Activated CD8-positive, alpha-beta memory T cell treated with anti-CD3 and anti-CD28 coated beads for 24 hours (primary cell): ENCODE results near the gene ACTRT2.

ENCODE experiments used
- DNase-seq: peaks from one replicate; pipeline ENCODE4 v3.0.0-alpha.2; 2020

The ACTRT2 gene

GRCh38 chr1:3018576-3018975 lies 2.7 kb upstream of the ACTRT2 start:
- no peak for DNase-seq

- no peak for DNase-seq
These were observed 2.2 kb upstream of the ACTRT2 start for GRCh38 chr1:3019007-3019515.

- DNase-seq, result no peak
These were observed 1.7 kb upstream of the ACTRT2 start for GRCh38 chr1:3019516-3020051.

- no peak for DNase-seq
These were observed 881 bp upstream of the ACTRT2 start for GRCh38 chr1:3020263-3020909.

GRCh38 chr1:3021801-3022401 lies 634 bp downstream of the ACTRT2 start:
- DNase-seq, result no peak

GRCh38 chr1:3022511-3022973 lies 1.3 kb downstream of the ACTRT2 start:
- DNase-seq, result no peak

- DNase-seq, result no peak
These were observed 1.7 kb downstream of the ACTRT2 start for GRCh38 chr1:3022976-3023375.

GRCh38 chr1:3024019-3024418 lies 2.8 kb downstream of the ACTRT2 start:
- no peak for DNase-seq

- DNase-seq, result no peak
These were observed 3.3 kb downstream of the ACTRT2 start for GRCh38 chr1:3024588-3024987.

GRCh38 chr1:3026124-3026523 lies 4.9 kb downstream of the ACTRT2 start:
- DNase-seq, result no peak

GRCh38 chr1:3026581-3027391 lies 5.5 kb downstream of the ACTRT2 start:
- DNase-seq, result no peak

- no peak for DNase-seq
These were observed 6.5 kb downstream of the ACTRT2 start for GRCh38 chr1:3027611-3028371.

GRCh38 chr1:3028531-3029282 lies 7.4 kb downstream of the ACTRT2 start:
- no peak for DNase-seq

- no peak for DNase-seq
These were observed 8.3 kb downstream of the ACTRT2 start for GRCh38 chr1:3029481-3029961.

- DNase-seq, result no peak
These were observed 8.9 kb downstream of the ACTRT2 start for GRCh38 chr1:3029991-3030662.

- no peak for DNase-seq
These were observed 9.6 kb downstream of the ACTRT2 start for GRCh38 chr1:3030663-3031381.

GRCh38 chr1:3031401-3032221 lies 10.3 kb downstream of the ACTRT2 start:
- no peak for DNase-seq

- no peak for DNase-seq
These were observed 11.2 kb downstream of the ACTRT2 start for GRCh38 chr1:3032371-3033039.
